Measurements from ENCODE around the gene CCDC33. TPM values are rescaled to one million over a fixed set of nuclear protein-coding genes. Genes with fewer than 3 reads are reported as not detected.

The CCDC33 gene
- total and polyA plus RNA-seq, 2 experiments from 2014 or later: not detected

DNA sequence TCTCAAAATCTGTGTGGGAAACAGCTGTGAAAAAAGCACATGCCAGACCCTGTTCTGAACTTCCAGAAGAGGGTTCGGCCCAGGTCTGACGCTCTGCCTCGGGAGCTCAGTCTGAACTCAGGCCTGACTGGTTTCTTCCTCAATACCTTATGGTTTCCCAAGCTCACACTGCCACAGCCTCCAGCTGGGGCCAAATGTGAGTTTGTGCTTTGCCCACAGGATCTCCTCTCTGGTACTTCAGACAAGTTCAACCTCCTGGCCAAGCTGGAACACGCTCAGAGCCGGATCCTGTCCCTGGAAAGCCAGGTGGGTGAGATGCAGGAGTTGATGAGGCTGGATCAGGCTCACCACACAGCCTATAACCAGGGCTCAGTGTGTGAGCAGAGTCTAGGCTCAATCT lies 97.5 kb downstream of the CCDC33 start:
- in situ Hi-C loops (cut with MboI): no loop called here

DNA sequence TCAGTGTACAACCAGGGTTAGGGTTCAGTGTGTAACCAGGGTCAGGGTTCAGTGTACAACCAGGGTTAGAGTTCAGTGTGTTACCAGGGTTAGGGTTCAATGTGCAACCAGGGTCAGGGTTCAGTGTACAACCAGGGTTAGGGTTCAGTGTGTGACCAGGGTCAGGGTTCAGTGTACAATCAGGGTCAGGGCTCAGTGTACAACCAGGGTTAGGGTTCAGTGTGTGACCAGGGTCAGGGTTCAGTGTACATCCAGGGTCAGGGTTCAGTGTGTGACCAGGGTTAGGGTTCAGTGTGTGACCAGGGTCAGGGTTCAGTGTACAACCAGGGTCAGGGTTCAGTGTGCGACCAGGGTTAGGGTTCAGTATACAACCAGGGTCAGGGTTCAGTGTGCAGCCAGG lies 98.0 kb downstream of the CCDC33 start:
- H3K9me3 ChIP-seq (ENCODE audit: low read depth): no peaks in the 10 kb centered on the region
- H3K4me2 ChIP-seq (ENCODE audit: unreplicated experiment): no peak overlapping the region
- no peak overlapping the region for H3K9ac ChIP-seq
- H3K4me1 ChIP-seq (ENCODE audit: insufficient read depth): 0 out of 2 replicates have a peak, but pooled peaks cover 4% of the 10 kb centered on the region
- 82 to 100% methylated on average over 1 of the region's 1 CpG for WGBS, 2 experiments (ENCODE audit: low coverage in 1 of 2, low lambda C conversion rate in 2 of 2, missing lambda C conversion rate in 2 of 2)
- TF ChIP-seq EZH2phosphoT487 (IDR thresholded peaks at IDR 0.05; ENCODE audit: insufficient read depth, low read depth) (no peak), EZH2 (IDR thresholded peaks at IDR 0.05; ENCODE audit: insufficient read depth, poor library complexity, severe bottlenecking) (no peak)
- H2AFZ ChIP-seq: no peak overlapping the region
- in situ Hi-C loops (cut with MboI): no loop called here
- no peaks in the 10 kb centered on the region for H4K20me1 ChIP-seq (ENCODE audit: insufficient read depth)
- H3K36me3 ChIP-seq (ENCODE audit: low read depth): no peaks in the 10 kb centered on the region
- H3K27ac ChIP-seq: no peak overlapping the region
- no peak for DNase-seq
- H3K4me3 ChIP-seq: no peak overlapping the region
- no peaks in the 10 kb centered on the region for H3F3A ChIP-seq (ENCODE audit: insufficient read depth)
- H3K9me2 ChIP-seq (ENCODE audit: insufficient read depth): no peaks in the 10 kb centered on the region
- no peaks in the 10 kb centered on the region for H3K79me2 ChIP-seq (ENCODE audit: insufficient read depth)
- no peaks in the 10 kb centered on the region for H3K27me3 ChIP-seq (replicated peaks; ENCODE audit: insufficient read depth)

More for the DNA sequence above, 97.5 kb downstream of the CCDC33 start:
- Histone ChIP-seq H3K9me2 (ENCODE audit: insufficient read depth) (no peaks in the 10 kb centered on the region), H4K20me1 (ENCODE audit: insufficient read depth) (no peaks in the 10 kb centered on the region), H2AFZ (no peak overlapping the region), H3K27me3 (replicated peaks; ENCODE audit: insufficient read depth) (no peaks in the 10 kb centered on the region), H3K79me2 (ENCODE audit: insufficient read depth) (no peaks in the 10 kb centered on the region), H3K9ac (no peak overlapping the region), H3K4me3 (no peak overlapping the region), H3K9me3 (ENCODE audit: low read depth) (no peaks in the 10 kb centered on the region), H3K27ac (no peak overlapping the region), H3K4me2 (ENCODE audit: unreplicated experiment) (no peak overlapping the region), H3K36me3 (ENCODE audit: low read depth) (no peaks in the 10 kb centered on the region), H3F3A (ENCODE audit: insufficient read depth) (no peaks in the 10 kb centered on the region), H3K4me1 (ENCODE audit: insufficient read depth) (0 out of 2 replicates have a peak, but pooled peaks cover 4% of the 10 kb centered on the region)
- no peak for DNase-seq
- WGBS, 2 experiments (ENCODE audit: low coverage in 1 of 2, low lambda C conversion rate in 2 of 2, missing lambda C conversion rate in 2 of 2): 60 to 62% methylated on average over 5 of the region's 5 CpGs
- TF ChIP-seq EZH2 (IDR thresholded peaks at IDR 0.05; ENCODE audit: insufficient read depth, poor library complexity, severe bottlenecking) (no peak), EZH2phosphoT487 (IDR thresholded peaks at IDR 0.05; ENCODE audit: insufficient read depth, low read depth) (no peak)

DNA sequence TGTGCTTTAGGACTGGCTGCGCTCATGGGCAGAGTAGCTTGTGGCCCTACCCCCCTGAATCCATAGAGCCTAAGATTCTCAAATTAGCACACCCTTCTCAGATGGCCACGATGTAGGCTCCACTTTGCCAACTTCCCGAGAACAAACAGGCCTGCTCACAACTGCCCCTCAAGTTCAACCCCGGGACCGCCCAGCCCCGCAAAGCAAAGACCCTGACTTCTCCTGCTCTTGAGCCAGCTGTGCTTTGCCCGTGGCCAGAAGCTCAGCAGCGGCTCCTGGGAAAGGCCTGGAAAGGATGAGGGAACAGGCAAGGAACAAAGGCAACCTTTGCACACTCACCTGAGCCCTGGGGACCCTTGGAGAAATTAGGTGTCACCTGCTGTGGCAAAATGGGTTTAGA lies 99.3 kb downstream of the CCDC33 start:
- Histone ChIP-seq H3K4me3 (no peak overlapping the region), H3K79me2 (ENCODE audit: insufficient read depth) (no peaks in the 10 kb centered on the region), H3K9me3 (ENCODE audit: low read depth) (no peaks in the 10 kb centered on the region), H3K36me3 (ENCODE audit: low read depth) (no peaks in the 10 kb centered on the region), H3K27me3 (replicated peaks; ENCODE audit: insufficient read depth) (no peaks in the 10 kb centered on the region), H3F3A (ENCODE audit: insufficient read depth) (no peaks in the 10 kb centered on the region), H3K4me1 (ENCODE audit: insufficient read depth) (peaks cover 11% of the 10 kb centered on the region), H3K9me2 (ENCODE audit: insufficient read depth) (no peaks in the 10 kb centered on the region), H3K27ac (no peak overlapping the region), H2AFZ (no peak overlapping the region), H3K9ac (no peak overlapping the region), H3K4me2 (ENCODE audit: unreplicated experiment) (no peak overlapping the region), H4K20me1 (ENCODE audit: insufficient read depth) (no peaks in the 10 kb centered on the region)
- in situ Hi-C loops (cut with MboI): no loop called here
- WGBS, 2 experiments (ENCODE audit: low coverage in 1 of 2, low lambda C conversion rate in 2 of 2, missing lambda C conversion rate in 2 of 2): 86 to 91% methylated on average over 8 of the region's 8 CpGs
- TF ChIP-seq EZH2phosphoT487 (IDR thresholded peaks at IDR 0.05; ENCODE audit: insufficient read depth, low read depth) (no peak), EZH2 (IDR thresholded peaks at IDR 0.05; ENCODE audit: insufficient read depth, poor library complexity, severe bottlenecking) (no peak)
- no peak for DNase-seq

DNA sequence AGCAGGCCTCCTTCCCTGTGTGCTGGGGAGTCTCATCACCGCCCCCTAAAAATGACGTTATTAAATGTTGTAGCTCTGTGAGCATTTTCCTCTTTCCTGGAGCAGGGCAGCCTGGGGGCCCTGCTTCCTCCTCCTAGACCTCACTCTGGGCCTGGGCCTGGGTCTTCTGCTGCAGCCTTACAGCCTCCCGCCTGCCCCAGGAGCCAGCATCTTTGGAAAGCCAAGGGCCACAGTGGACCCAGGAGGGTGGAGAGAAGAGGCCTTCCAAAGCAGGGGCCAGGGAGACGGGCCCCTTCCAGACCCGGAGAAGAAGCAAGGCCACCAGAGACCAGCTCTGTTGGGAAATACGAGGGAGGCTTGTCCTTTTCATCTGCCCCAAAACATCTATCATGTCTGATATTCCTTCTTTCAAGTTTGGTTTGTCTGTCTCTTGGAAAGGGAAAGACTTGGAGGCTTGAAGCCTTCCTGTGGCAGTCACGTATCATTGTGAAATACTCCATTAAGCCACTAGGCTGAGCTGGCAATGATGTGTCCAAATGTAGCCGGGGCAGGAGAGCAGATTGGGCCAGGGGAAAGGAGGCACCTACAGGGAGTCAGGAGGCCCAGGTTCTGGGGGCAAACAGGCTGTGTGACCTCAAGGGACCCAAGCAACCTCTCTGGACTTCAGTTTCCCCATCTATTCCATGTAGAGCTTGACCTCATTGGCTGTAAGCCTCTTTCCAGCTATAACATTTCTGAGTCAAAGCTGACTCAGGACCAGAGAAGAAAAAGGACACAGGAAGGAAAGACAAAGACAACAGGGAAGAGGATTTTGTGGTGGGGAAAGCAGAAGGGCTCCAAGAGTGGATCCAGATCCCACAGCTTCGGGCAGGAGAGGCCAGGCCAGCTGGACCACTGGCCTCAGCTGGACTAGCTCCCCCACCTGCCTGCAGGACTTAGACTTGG lies 100.2 kb downstream of the CCDC33 start:
- TF ChIP-seq EZH2 (IDR thresholded peaks at IDR 0.05; ENCODE audit: insufficient read depth, poor library complexity, severe bottlenecking): no peak
- no peak for TF ChIP-seq EZH2phosphoT487 (IDR thresholded peaks at IDR 0.05; ENCODE audit: insufficient read depth, low read depth)
- no peaks in the 10 kb centered on the region for H4K20me1 ChIP-seq (ENCODE audit: insufficient read depth)
- no peak overlapping the region for H3K4me3 ChIP-seq
- DNase-seq: peak; percentile 69
- no peaks in the 10 kb centered on the region for H3K9me3 ChIP-seq (ENCODE audit: low read depth)
- no peaks in the 10 kb centered on the region for H3K9me2 ChIP-seq (ENCODE audit: insufficient read depth)
- in situ Hi-C loops (cut with MboI): no loop called here
- no peaks in the 10 kb centered on the region for H3K36me3 ChIP-seq (ENCODE audit: low read depth)
- H2AFZ ChIP-seq: no peak overlapping the region
- H3F3A ChIP-seq (ENCODE audit: insufficient read depth): no peaks in the 10 kb centered on the region
- H3K27ac ChIP-seq: no peak overlapping the region
- no peaks in the 10 kb centered on the region for H3K79me2 ChIP-seq (ENCODE audit: insufficient read depth)
- no peaks in the 10 kb centered on the region for H3K27me3 ChIP-seq (replicated peaks; ENCODE audit: insufficient read depth)
- no peak overlapping the region for H3K9ac ChIP-seq
- H3K4me2 ChIP-seq (ENCODE audit: unreplicated experiment): no peak overlapping the region
- peaks cover 13% of the 10 kb centered on the region for H3K4me1 ChIP-seq (ENCODE audit: insufficient read depth)
- 87 to 91% methylated on average over 9 of the region's 9 CpGs for WGBS, 2 experiments (ENCODE audit: low coverage in 1 of 2, low lambda C conversion rate in 2 of 2, missing lambda C conversion rate in 2 of 2)
